GM13977 (cell line): Measurements from ENCODE around the gene CHST11.

ENCODE experiments used
- DNase-seq: peaks from one replicate; pipeline ENCODE4 v3.0.0; 2012; ENCODE audit warnings: low spot score
- in situ Hi-C: fragments of 300-500 bp; cut with MboI; formaldehyde crosslinking; loops from one replicate; pipeline ENCODE4 v1.12.0; 2022; ENCODE audit warnings: low sequenced_read_pairs, low pct_unique_long_range_greater_than_20kb, mixed read lengths, inconsistent platforms; ENCODE audit not compliant: unreplicated experiment
- TF ChIP-seq, protein P1 (sequence below): IDR thresholded peaks from 2 replicates; pipeline ENCODE4 v1.5.1; 2012; ENCODE audit warnings: mild to moderate bottlenecking, control low read depth; ENCODE audit not compliant: insufficient read depth; ENCODE audit errors: extremely low read depth, missing control alignments

Gene CHST11

DNA sequence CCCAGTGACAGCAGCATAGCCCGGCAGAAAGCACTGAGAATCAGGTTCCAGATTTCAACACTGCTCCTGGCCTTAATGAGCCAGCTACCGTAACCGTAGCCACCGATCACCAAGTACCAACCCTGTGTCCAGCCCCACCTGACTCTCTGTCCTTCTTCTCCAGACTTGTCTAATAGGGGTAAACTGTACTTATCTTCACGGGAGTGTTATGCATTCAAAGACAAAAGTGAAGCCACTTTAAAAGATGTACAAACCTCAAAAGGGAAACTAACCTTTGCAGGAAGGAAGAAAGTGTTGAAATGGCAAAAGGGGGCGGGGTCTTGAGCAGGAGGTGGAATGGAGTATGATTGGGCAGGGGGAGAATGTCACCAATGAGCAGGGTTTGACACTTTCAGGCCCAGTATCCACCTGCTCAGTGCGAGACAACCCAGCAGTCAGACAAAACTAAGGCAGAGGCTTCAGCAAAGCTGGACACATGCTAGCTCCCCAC is 226.1 kb downstream of the CHST11 start:
- in situ Hi-C loops: loop anchor here (25.0 kb wide), 1 partner anchor 379 kb away; no protein-coding TSS in a partner anchor
- TF ChIP-seq, protein P1, sequence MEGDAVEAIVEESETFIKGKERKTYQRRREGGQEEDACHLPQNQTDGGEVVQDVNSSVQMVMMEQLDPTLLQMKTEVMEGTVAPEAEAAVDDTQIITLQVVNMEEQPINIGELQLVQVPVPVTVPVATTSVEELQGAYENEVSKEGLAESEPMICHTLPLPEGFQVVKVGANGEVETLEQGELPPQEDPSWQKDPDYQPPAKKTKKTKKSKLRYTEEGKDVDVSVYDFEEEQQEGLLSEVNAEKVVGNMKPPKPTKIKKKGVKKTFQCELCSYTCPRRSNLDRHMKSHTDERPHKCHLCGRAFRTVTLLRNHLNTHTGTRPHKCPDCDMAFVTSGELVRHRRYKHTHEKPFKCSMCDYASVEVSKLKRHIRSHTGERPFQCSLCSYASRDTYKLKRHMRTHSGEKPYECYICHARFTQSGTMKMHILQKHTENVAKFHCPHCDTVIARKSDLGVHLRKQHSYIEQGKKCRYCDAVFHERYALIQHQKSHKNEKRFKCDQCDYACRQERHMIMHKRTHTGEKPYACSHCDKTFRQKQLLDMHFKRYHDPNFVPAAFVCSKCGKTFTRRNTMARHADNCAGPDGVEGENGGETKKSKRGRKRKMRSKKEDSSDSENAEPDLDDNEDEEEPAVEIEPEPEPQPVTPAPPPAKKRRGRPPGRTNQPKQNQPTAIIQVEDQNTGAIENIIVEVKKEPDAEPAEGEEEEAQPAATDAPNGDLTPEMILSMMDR: no peak
- peak; percentile 64 for DNase-seq

DNA sequence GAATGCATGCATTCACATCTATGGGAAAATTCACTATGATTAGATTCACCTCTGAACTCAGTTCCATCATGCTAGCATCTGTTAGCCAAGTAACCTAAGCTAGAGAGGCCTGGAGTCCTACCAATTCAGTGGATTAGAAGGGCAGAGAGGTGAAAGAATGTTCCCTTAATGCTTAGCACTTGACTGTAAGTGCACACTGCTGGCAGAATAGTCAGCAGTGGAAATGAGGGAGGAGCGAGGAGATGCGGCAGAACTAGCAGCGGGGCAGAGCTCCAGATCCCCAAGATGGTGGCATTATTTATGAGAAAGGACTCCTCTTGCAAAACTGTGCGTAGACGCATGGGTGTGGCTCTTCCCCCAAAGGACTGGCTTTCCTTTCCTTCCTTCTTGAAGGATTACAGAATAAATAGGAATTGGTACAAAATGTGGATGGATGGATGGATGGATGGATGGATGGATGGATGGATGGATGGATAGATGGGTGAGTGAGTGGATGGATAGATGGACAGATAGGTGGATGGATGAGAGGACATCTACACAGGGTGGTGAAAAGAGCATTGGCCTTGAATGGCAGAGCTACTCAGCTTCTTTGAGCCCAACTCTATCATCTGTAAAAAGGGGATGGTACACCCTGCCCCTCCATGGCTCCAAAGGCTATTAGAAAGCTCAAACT is 227.2 kb downstream of the CHST11 start:
- TF ChIP-seq, protein P1: no peak
- no peak for DNase-seq
- in situ Hi-C loops: loop anchor here (25.0 kb wide), 1 partner anchor 378 kb away; no protein-coding TSS in a partner anchor

DNA sequence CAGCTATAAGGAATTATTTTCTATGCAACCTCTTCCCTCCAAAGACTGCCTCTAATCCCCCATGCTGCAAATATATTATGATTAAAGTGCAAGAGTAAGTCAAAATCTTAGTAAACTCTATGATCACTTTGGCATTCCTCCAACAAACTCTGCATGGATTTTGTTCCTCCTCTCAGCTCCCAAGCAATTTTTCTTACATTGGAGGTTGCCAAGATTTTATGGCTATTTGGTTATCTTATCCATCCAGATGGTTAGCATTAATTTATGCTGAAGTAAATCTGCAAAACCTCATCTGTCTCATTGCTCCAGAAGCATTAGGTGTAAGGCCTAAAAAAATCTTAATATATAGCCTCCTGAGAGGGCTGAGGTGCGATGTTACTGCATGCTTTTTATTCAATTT is 228.1 kb downstream of the CHST11 start:
- DNase-seq: no peak
- in situ Hi-C loops: loop anchor here (25.0 kb wide), 1 partner anchor 377 kb away; no protein-coding TSS in a partner anchor

DNA sequence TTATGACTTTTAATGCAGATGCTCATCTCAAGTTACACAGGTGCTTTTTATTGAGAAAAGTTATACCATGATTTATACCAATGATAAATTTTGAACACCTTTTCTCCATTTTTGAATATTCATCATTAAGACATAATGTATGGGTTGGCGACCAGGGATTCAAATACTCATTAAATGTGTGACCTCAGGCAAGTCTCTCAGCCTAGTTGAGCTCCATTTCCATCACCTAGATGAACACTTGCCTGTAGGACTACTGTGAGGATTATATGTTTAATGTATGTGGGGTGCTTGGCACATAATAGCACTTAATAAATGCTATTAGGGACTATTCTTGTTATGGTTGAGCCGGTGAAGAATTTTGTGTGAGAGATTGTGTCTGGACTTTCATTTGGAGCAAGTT is 228.6 kb downstream of the CHST11 start:
- DNase-seq: no peak
- TF ChIP-seq, protein P1: no peak
- in situ Hi-C loops: loop anchor here (25.0 kb wide), 1 partner anchor 377 kb away; no protein-coding TSS in a partner anchor

More for the DNA sequence above, 228.1 kb downstream of the CHST11 start:
- TF ChIP-seq, protein P1: no peak

DNA sequence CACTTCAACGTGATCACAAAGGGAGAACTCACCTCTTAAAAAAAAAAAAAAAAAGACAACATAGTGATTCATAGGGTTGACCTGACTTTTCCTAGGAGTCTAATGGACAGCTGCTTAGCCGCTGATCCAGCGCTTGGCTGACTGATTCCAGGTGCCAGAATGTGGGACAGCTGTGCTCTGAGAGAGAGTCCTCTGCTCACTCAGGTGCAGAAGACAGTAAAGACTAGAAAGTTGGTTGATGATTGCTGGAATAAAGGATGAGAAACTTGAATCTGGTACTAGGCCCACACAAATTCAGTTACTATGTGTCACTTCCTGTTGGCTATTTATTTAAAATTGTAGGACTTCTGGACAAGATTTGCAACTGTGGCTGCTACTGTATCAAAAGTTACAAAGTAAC is 229.4 kb downstream of the CHST11 start:
- no peak for DNase-seq
- in situ Hi-C loops: loop anchor here (25.0 kb wide), 1 partner anchor 376 kb away; no protein-coding TSS in a partner anchor
- TF ChIP-seq, protein P1: no peak

DNA sequence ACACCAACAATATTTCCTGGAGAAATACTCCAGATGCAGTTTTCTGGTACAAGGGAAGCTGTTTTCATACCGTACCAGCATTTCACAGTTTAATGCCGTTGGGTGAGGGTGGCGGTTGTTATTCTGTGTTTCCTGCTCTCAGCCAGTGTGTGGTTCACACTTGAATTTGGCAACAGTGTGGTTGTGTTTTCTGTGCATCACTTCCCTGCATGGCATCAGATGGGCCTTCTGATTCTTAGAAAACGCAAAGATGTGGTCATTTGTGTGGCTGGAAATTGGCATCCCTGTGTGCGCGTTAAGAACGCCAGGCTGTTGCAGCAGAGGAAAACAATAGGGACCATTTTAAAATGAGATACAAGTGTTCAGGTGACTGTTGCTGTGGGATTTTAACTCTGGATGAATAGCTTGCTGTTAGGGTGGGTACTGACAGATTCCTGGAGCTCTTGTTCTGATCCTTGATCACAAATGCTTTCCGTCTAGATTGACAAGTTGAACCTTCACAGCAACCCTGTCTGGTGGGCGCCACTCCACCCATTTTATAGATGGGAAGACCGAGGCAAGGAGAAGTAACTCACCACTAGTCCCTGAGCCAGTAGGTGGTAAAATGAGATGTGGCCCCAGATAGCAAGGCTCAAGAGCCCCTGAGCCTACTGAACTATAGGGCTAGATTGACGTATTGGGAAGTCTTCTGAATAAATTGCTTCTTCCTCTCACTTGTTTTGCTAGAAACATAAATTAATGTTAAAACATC is 231.2 kb downstream of the CHST11 start:
- no peak for DNase-seq
- in situ Hi-C loops: loop anchor here (25.0 kb wide), 1 partner anchor 374 kb away; no protein-coding TSS in a partner anchor
- TF ChIP-seq, protein P1: no peak
